Limb (tissue), 2 donors: ENCODE results near the gene ACOXL.

ENCODE experiments used
- DNase-seq, 2 donors: peaks; one replicate each; pipeline ENCODE4 v3.0.0-alpha.2; 2016; ENCODE audit errors: extremely low spot score in 2 of 2

Gene ACOXL

GRCh38 chr2:110906613-110907298 is 174.4 kb downstream of the ACOXL start:
- no peak for DNase-seq

- no peak for DNase-seq
These were observed 177.1 kb downstream of the ACOXL start for GRCh38 chr2:110909501-110909900.

- DNase-seq = no peak
These were observed 178.1 kb downstream of the ACOXL start for GRCh38 chr2:110910423-110910822.

- no peak for DNase-seq
These were observed 187.4 kb downstream of the ACOXL start for GRCh38 chr2:110919738-110920137.

GRCh38 chr2:110925479-110925878 is 193.1 kb downstream of the ACOXL start:
- DNase-seq = no peak

GRCh38 chr2:110927526-110927925 is 195.2 kb downstream of the ACOXL start:
- DNase-seq = no peak

GRCh38 chr2:110929528-110929927 is 197.2 kb downstream of the ACOXL start:
- no peak for DNase-seq

- DNase-seq = peak in 1 of 2 donors; percentile 19
These were observed 199.3 kb downstream of the ACOXL start for GRCh38 chr2:110931648-110932047.

GRCh38 chr2:110933420-110933819 is 201.0 kb downstream of the ACOXL start:
- no peak for DNase-seq

- DNase-seq = no peak
These were observed 202.6 kb downstream of the ACOXL start for GRCh38 chr2:110934948-110935347.

GRCh38 chr2:110940376-110940910 is 208.1 kb downstream of the ACOXL start:
- DNase-seq = no peak

- no peak for DNase-seq
These were observed 208.9 kb downstream of the ACOXL start for GRCh38 chr2:110941226-110941625.

GRCh38 chr2:110943070-110943634 is 210.8 kb downstream of the ACOXL start:
- DNase-seq = no peak

- DNase-seq = peak in 1 of 2 donors; percentile 34
These were observed 214.5 kb downstream of the ACOXL start for GRCh38 chr2:110946902-110947301.

- peak in 1 of 2 donors; percentile 28 for DNase-seq
These were observed 215.8 kb downstream of the ACOXL start for GRCh38 chr2:110948027-110948674.

- no peak for DNase-seq
These were observed 217.9 kb downstream of the ACOXL start for GRCh38 chr2:110950281-110950680.

- DNase-seq = no peak
These were observed 222.7 kb downstream of the ACOXL start for GRCh38 chr2:110955045-110955444.

- DNase-seq = no peak
These were observed 223.2 kb downstream of the ACOXL start for GRCh38 chr2:110955556-110955955.

- no peak for DNase-seq
These were observed 224.9 kb downstream of the ACOXL start for GRCh38 chr2:110957293-110957692.

- no peak for DNase-seq
These were observed 226.2 kb downstream of the ACOXL start for GRCh38 chr2:110958346-110959119.

- no peak for DNase-seq
These were observed 226.8 kb downstream of the ACOXL start for GRCh38 chr2:110959198-110959597.

GRCh38 chr2:110960281-110960680 is 227.9 kb downstream of the ACOXL start:
- DNase-seq = no peak
